ENCODE results near the gene RAPGEF6. TPM values are rescaled to one million over a fixed set of nuclear protein-coding genes. Genes with fewer than 3 reads are reported as not detected.

The RAPGEF6 gene
- total and polyA plus RNA-seq, 9 of the 15 experiments (the other 6 are each of a cell fraction or from before 2014, with no cell fraction given): 2.7 to 23.4 (median 12.7) TPM

DNA sequence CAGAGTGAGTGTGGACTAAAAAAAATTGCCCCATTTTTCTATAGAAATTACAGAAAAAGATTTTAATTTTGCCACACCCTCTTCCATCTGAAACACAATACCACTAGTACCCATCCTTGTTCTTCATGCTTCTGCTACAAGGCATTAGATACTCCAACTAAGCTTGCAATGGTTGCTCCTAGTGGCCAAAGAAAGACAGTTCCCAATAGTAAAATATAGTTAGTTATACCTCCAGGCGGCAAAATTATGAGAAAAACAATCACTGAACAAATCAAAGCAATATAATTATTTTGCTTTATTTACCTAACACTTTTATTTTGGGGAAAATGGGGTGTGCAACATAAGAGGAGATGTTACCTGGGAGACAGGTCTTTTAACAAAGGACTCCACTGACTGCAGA lies 101.2 kb downstream of the RAPGEF6 start:
- no peak overlapping the region for H3K9ac ChIP-seq (ENCODE audit: insufficient read depth in 1 of 2, low read depth in 2 of 2, low read length in 2 of 2)
- peaks cover 0 to under 1% of the 10 kb centered on the region in 2 experiments; a peak in 1 of 5 replicates for H3K4me1 ChIP-seq (replicated peaks in 1 of 2; ENCODE audit: control insufficient read depth in 2 of 2, insufficient read depth in 2 of 2, low read length in 2 of 2)
- ChIA-PET CTCF (ENCODE audit: low intra/inter-chr PET ratio) (no interaction called here), POLR2A (interaction anchor here (0.6 to 1.6 kb wide), 4 partner anchors 10 to 474 kb away, joined by 3 to 7 read pairs (median 3); no protein-coding TSS in a partner anchor)
- no peaks in the 10 kb centered on the region for H4K20me1 ChIP-seq (replicated peaks; ENCODE audit: control insufficient read depth, insufficient read depth, low read length)
- no peak overlapping the region for H2AFZ ChIP-seq (ENCODE audit: low read depth, low read length)
- no peak overlapping the region for H3K4me2 ChIP-seq (ENCODE audit: insufficient read depth, low read length)
- H3K27me3 ChIP-seq (ENCODE audit: control insufficient read depth in 2 of 2, insufficient read depth in 2 of 2, low read length in 2 of 2): no peaks in the 10 kb centered on the region
- peak in 1 of 4 experiments; percentile 12 for DNase-seq (ENCODE audit: extremely low read depth in 1 of 4, low spot score in 3 of 4)
- H3K9me3 ChIP-seq (replicated peaks; ENCODE audit: control insufficient read depth, insufficient read depth, low read depth, low read length): no peaks in the 10 kb centered on the region
- ATAC-seq: no peak
- intact Hi-C loops (cut with micrococcal nuclease): no loop called here
- no peaks in the 10 kb centered on the region for H3K9me1 ChIP-seq (ENCODE audit: control insufficient read depth, insufficient read depth, low read length)
- H3K27ac ChIP-seq (ENCODE audit: extremely low read depth, low read depth, low read length): no peak overlapping the region
- TF ChIP-seq TBL1XR1 (IDR thresholded peaks at IDR 0.05; ENCODE audit: low read length in 2 of 2): no peak
- TF ChIP-seq, protein P1, sequence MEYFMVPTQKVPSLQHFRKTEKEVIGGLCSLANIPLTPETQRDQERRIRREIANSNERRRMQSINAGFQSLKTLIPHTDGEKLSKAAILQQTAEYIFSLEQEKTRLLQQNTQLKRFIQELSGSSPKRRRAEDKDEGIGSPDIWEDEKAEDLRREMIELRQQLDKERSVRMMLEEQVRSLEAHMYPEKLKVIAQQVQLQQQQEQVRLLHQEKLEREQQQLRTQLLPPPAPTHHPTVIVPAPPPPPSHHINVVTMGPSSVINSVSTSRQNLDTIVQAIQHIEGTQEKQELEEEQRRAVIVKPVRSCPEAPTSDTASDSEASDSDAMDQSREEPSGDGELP (CRISPR knock-in tag; IDR thresholded peaks at IDR 0.05; ENCODE audit: borderline replicate concordance): no peak
- no peak for TF ChIP-seq GATAD2B (IDR thresholded peaks at IDR 0.05; ENCODE audit: borderline replicate concordance)
- TF ChIP-seq EP300 (IDR thresholded peaks at IDR 0.05; ENCODE audit: low read length): no peak
- TF ChIP-seq, protein P2, sequence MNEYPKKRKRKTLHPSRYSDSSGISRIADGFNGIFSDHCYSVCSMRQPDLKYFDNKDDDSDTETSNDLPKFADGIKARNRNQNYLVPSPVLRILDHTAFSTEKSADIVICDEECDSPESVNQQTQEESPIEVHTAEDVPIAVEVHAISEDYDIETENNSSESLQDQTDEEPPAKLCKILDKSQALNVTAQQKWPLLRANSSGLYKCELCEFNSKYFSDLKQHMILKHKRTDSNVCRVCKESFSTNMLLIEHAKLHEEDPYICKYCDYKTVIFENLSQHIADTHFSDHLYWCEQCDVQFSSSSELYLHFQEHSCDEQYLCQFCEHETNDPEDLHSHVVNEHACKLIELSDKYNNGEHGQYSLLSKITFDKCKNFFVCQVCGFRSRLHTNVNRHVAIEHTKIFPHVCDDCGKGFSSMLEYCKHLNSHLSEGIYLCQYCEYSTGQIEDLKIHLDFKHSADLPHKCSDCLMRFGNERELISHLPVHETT (CRISPR knock-in tag; conservative IDR thresholded peaks at IDR 0.05 in 1 of 2, IDR thresholded peaks at IDR 0.05 in 1 of 2): no peak
- TF ChIP-seq, protein P3, sequence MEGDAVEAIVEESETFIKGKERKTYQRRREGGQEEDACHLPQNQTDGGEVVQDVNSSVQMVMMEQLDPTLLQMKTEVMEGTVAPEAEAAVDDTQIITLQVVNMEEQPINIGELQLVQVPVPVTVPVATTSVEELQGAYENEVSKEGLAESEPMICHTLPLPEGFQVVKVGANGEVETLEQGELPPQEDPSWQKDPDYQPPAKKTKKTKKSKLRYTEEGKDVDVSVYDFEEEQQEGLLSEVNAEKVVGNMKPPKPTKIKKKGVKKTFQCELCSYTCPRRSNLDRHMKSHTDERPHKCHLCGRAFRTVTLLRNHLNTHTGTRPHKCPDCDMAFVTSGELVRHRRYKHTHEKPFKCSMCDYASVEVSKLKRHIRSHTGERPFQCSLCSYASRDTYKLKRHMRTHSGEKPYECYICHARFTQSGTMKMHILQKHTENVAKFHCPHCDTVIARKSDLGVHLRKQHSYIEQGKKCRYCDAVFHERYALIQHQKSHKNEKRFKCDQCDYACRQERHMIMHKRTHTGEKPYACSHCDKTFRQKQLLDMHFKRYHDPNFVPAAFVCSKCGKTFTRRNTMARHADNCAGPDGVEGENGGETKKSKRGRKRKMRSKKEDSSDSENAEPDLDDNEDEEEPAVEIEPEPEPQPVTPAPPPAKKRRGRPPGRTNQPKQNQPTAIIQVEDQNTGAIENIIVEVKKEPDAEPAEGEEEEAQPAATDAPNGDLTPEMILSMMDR (IDR thresholded peaks at IDR 0.05 in 2 of 3, conservative IDR thresholded peaks at IDR 0.05 in 1 of 3; ENCODE audit: insufficient read depth in 2 of 3, low read depth in 1 of 3, low read length in 3 of 3): peak in 2 of 3 experiments; percentile 18 to 24; a peak in 2 of 6 replicates
- no peak for TF ChIP-seq GABPB1 (CRISPR knock-in tag; IDR thresholded peaks at IDR 0.05)
- no peak for TF ChIP-seq MYNN (IDR thresholded peaks at IDR 0.05)
- TF ChIP-seq MYNN (CRISPR knock-in tag; IDR thresholded peaks at IDR 0.05): no peak
- in situ Hi-C loops (cut with MboI): no loop called here
- no peak for FAIRE-seq
- peaks cover 14% of the 10 kb centered on the region; the same call in 2 of the 3 replicates for H3K36me3 ChIP-seq (ENCODE audit: control insufficient read depth, insufficient read depth, low read length)
- BruUV-seq (replicated peaks): no TSS peak
- no peak overlapping the region for H3K4me3 ChIP-seq
- peaks cover 7% of the 10 kb centered on the region; the same call in 2 of the 3 replicates for H3K79me2 ChIP-seq (ENCODE audit: control insufficient read depth, insufficient read depth, low read length)
- 64% methylated on average over 1 of the region's 1 CpG for WGBS (ENCODE audit: insufficient coverage, low coverage, missing lambda C conversion rate)

Measured in K562 (cell line).